HepG2 (cell line): ENCODE data around the gene GRID1. TPM values are rescaled to one million over a fixed set of nuclear protein-coding genes. Genes with fewer than 3 reads are reported as not detected.

Source experiments
- ATAC-seq: fragments of 200-7000 bp; cut with Tn5 transposase; 3 replicates; pipeline ENCODE4 v1.9.1; 2020; ENCODE audit warnings: mild to moderate bottlenecking, moderate library complexity
- BruUV-seq: library from RNA; stranded (reverse); fragments of 400-500 nt; replicated peaks from 2 replicates; lab custom pipeline; 2021; lab: Mats Ljungman, UMichigan
- CTCF ChIA-PET: fragments of 300-600 bp; formaldehyde crosslinking; extraction: SDS; loops from one replicate; lab custom pipeline; 2021; ENCODE audit warnings: low total read pairs, inconsistent platforms, low intra/inter-chr PET ratio; lab: Yijun Ruan, JAX
- POLR2A ChIA-PET: fragments of 350-600 bp; sonication (Branson Sonifier 250); formaldehyde crosslinking; loops from one replicate; lab custom pipeline; 2020; ENCODE audit warnings: antibody characterized with exemption, inconsistent platforms; lab: Yijun Ruan, JAX
- DNase-seq: peaks from one replicate; pipeline ENCODE4 v3.0.0-alpha.2; 2015; ENCODE audit warnings: low spot score
- FAIRE-seq: peaks from 3 replicates; lab custom pipeline; 2011; peaks lifted over from hg19 to GRCh38; lab: Jason Lieb, UNC
- H2AFZ ChIP-seq: one replicate; pipeline ENCODE4 v1.6.1; 2011; ENCODE audit warnings: low read length, inconsistent platforms
- H3K27ac ChIP-seq: fragments of 300-600 bp; 3 replicates; pipeline ENCODE4 v1.8.0; 2011; ENCODE audit warnings: mixed run types, mild to moderate bottlenecking, mixed read lengths, low read length, inconsistent platforms; ENCODE audit not compliant: insufficient read depth; ENCODE audit errors: extremely low read length
- H3K27me3 ChIP-seq, 2 experiments: fragments of 200-600 bp in 1 of 2; 2 replicates in 1 of 2; 3 replicates in 1 of 2; pipeline versions ENCODE4 v1.6.0 to v1.8.0; 2011; ENCODE audit warnings: low read length in 2 of 2, mild to moderate bottlenecking in 2 of 2, moderate library complexity in 2 of 2, inconsistent platforms in 1 of 2; ENCODE audit not compliant: insufficient read depth in 2 of 2, control insufficient read depth in 1 of 2
- H3K36me3 ChIP-seq, 2 experiments: fragments of 200-600 bp in 1 of 2; replicated peaks in 1 of 2; 2 replicates in 1 of 2; 3 replicates in 1 of 2; pipeline versions ENCODE4 v1.5.1 to v1.8.0; 2011; ENCODE audit warnings: low read length in 2 of 2, inconsistent platforms in 1 of 2; ENCODE audit not compliant: insufficient read depth in 2 of 2, control insufficient read depth in 1 of 2
- H3K4me1 ChIP-seq: 2 replicates; pipeline ENCODE4 v1.5.1; 2012; ENCODE audit warnings: low read length, inconsistent platforms; ENCODE audit not compliant: insufficient read depth
- H3K4me2 ChIP-seq: 2 replicates; pipeline ENCODE4 v1.6.0; 2011; ENCODE audit warnings: low read depth, low read length, inconsistent platforms
- H3K4me3 ChIP-seq, 3 experiments: fragments of 200-600 bp in 1 of 3; sonication (generic), shearing (Covaris generic) in 1 of 3; replicated peaks in 1 of 3; 2 replicates each; pipeline ENCODE4 v1.5.1; 2011 to 2016; ENCODE audit warnings: low read length in 3 of 3, inconsistent platforms in 2 of 3, low read depth in 2 of 3, mild to moderate bottlenecking in 2 of 3, control low read depth in 1 of 3, mixed read lengths in 1 of 3; ENCODE audit not compliant: insufficient read depth in 1 of 3
- H3K79me2 ChIP-seq: one replicate; pipeline ENCODE4 v1.6.1; 2011; ENCODE audit warnings: low read length, inconsistent platforms; ENCODE audit not compliant: insufficient read depth
- H3K9ac ChIP-seq: 2 replicates; pipeline ENCODE4 v1.6.0; 2011; ENCODE audit warnings: mild to moderate bottlenecking, low read depth, low read length, inconsistent platforms; ENCODE audit not compliant: insufficient read depth
- H3K9me3 ChIP-seq: 2 replicates; pipeline ENCODE4 v1.5.1; 2012; ENCODE audit warnings: mild to moderate bottlenecking, low read length
- H4K20me1 ChIP-seq: 2 replicates; pipeline ENCODE4 v1.6.0; 2011; ENCODE audit warnings: inconsistent platforms, mild to moderate bottlenecking, low read length, moderate library complexity; ENCODE audit not compliant: insufficient read depth
- ATF4 ChIP-seq, 2 experiments: fragments of 450-650 bp in 1 of 2; sonication (generic) in 1 of 2; formaldehyde crosslinking; IDR thresholded peaks; 2 replicates each; pipeline versions ENCODE4 v1.5.0 to v1.8.0; 2020 to 2022; ENCODE audit warnings: mild to moderate bottlenecking in 1 of 2, missing genetic modification reagents in 1 of 2
- ATRX ChIP-seq: sonication (generic); formaldehyde crosslinking; IDR thresholded peaks from 2 replicates; pipeline ENCODE4 v1.4.0; 2020; ENCODE audit warnings: missing genetic modification reagents, borderline replicate concordance
- CBX5 ChIP-seq: sonication (generic); formaldehyde crosslinking; IDR thresholded peaks from 2 replicates; pipeline ENCODE4 v1.4.0; 2020; ENCODE audit warnings: missing genetic modification reagents, borderline replicate concordance
- CC2D1A ChIP-seq: sonication (generic); formaldehyde crosslinking; IDR thresholded peaks from 2 replicates; pipeline ENCODE4 v1.8.1; 2023; ENCODE audit warnings: mild to moderate bottlenecking, missing genetic modification reagents
- E2F1 ChIP-seq: sonication (generic); formaldehyde crosslinking; IDR thresholded peaks from 2 replicates; pipeline ENCODE4 v1.5.0; 2020; ENCODE audit warnings: missing genetic modification reagents
- E2F5 ChIP-seq: sonication (generic); formaldehyde crosslinking; conservative IDR thresholded peaks from 2 replicates; pipeline ENCODE4 v1.4.0; 2020; ENCODE audit warnings: missing genetic modification reagents
- NR2C2 ChIP-seq: sonication (generic); formaldehyde crosslinking; IDR thresholded peaks from 2 replicates; pipeline ENCODE4 v1.4.0; 2020; ENCODE audit warnings: missing genetic modification reagents, mild to moderate bottlenecking, moderate library complexity, borderline replicate concordance
- PAWR ChIP-seq: sonication (generic); formaldehyde crosslinking; IDR thresholded peaks from 2 replicates; pipeline ENCODE4 v1.4.0; 2020; ENCODE audit warnings: missing genetic modification reagents, mild to moderate bottlenecking, borderline replicate concordance
- POLR2G ChIP-seq: fragments of 200-400 bp; formaldehyde crosslinking; IDR thresholded peaks from 2 replicates; pipeline ENCODE4 v1.6.1; 2018; ENCODE audit warnings: mild to moderate bottlenecking, low read depth, low read length, moderate library complexity
- SOX6 ChIP-seq, 2 experiments: fragments of 450-650 bp in 1 of 2; sonication (generic) in 1 of 2; formaldehyde crosslinking in 1 of 2; IDR thresholded peaks; 2 replicates each; pipeline versions ENCODE4 v1.4.0 to v1.6.1; 2017 to 2020; ENCODE audit warnings: antibody characterized with exemption in 1 of 2, mild to moderate bottlenecking in 1 of 2, missing genetic modification reagents in 1 of 2
- TERF1 ChIP-seq: sonication (generic); formaldehyde crosslinking; IDR thresholded peaks from 2 replicates; pipeline ENCODE4 v1.8.0; 2022; ENCODE audit warnings: mild to moderate bottlenecking, missing genetic modification reagents, moderate library complexity
- ZBTB1 ChIP-seq: sonication (generic); formaldehyde crosslinking; IDR thresholded peaks from 2 replicates; pipeline ENCODE4 v1.4.0; 2020; ENCODE audit warnings: missing genetic modification reagents, borderline replicate concordance
- ZBTB46 ChIP-seq: sonication (generic); formaldehyde crosslinking; IDR thresholded peaks from 2 replicates; pipeline ENCODE4 v1.4.0; 2020; ENCODE audit warnings: mild to moderate bottlenecking, missing genetic modification reagents, borderline replicate concordance
- ZFP90 ChIP-seq: sonication (generic); formaldehyde crosslinking; IDR thresholded peaks from 2 replicates; pipeline ENCODE4 v1.8.0; 2022; ENCODE audit warnings: missing genetic modification reagents, mild to moderate bottlenecking, inconsistent platforms, borderline replicate concordance
- ZNF430 ChIP-seq: sonication (generic); formaldehyde crosslinking; IDR thresholded peaks from 2 replicates; pipeline ENCODE4 v1.9.0; 2021; ENCODE audit warnings: mild to moderate bottlenecking, missing genetic modification reagents
- ZNF530 ChIP-seq: sonication (generic); formaldehyde crosslinking; IDR thresholded peaks from 2 replicates; pipeline ENCODE4 v1.5.0; 2020; ENCODE audit warnings: low read depth, mild to moderate bottlenecking, missing genetic modification reagents
- ZUFSP ChIP-seq: sonication (generic); formaldehyde crosslinking; IDR thresholded peaks from 2 replicates; pipeline ENCODE4 v1.9.0; 2021; ENCODE audit warnings: missing genetic modification reagents, mild to moderate bottlenecking, borderline replicate concordance
- in situ Hi-C: cut with HindIII; loops from 2 replicates; pipeline ENCODE4 v1.10.0; 2017; ENCODE audit warnings: low pct_unique_long_range_greater_than_20kb; ENCODE audit not compliant: extremely low pct_ligation_motif_present
- intact Hi-C: fragments of 100-400 bp; cut with micrococcal nuclease; formaldehyde crosslinking; loops from one replicate; pipeline ENCODE4 v1.10.0; 2022; ENCODE audit not compliant: unreplicated experiment
- polyA plus RNA-seq, 8 experiments: library from polyadenylated mRNA; depleted of rRNA in 3 of 8; stranded (reverse) in 7 of 8; unstranded in 1 of 8; fragments of >200 nt; fragmentation: Illumina TruSeq in 4 of 8; extraction: Trizol in 4 of 8; gene quantifications; 2 replicates each; pipeline versions ENCODE4 v1.2.1 to v1.2.3, GENCODE V29; 2011 to 2016; ENCODE audit warnings: low read depth in 4 of 8, missing spikeins in 1 of 8, mixed read lengths in 1 of 8; ENCODE audit not compliant: insufficient read depth in 1 of 8
- total RNA-seq, 5 experiments: library from RNA; depleted of rRNA; stranded (reverse); fragments of >200 nt; fragmentation: Illumina TruSeq; extraction: Trizol; gene quantifications; 2 replicates each; pipeline ENCODE4 v1.2.3, GENCODE V29; 2016; ENCODE audit warnings: low read depth in 1 of 5

GRID1 gene
- total and polyA plus RNA-seq, 2 of the 13 experiments (the other 11 are each of a cell fraction or from before 2014, with no cell fraction given), result 0.05 TPM; not detected in 1

GRCh38 chr10:86254081-86254480, 112.5 kb downstream of the GRID1 start:
- in situ Hi-C loops, result no loop called here
- no peak overlapping the region for H3K4me2 ChIP-seq
- peaks cover 0 to 6% of the 10 kb centered on the region in 2 experiments; a peak in 1 of 5 replicates for H3K27me3 ChIP-seq
- no peak overlapping the region for H3K4me3 ChIP-seq
- no peak overlapping the region for H3K9ac ChIP-seq
- POLR2A ChIA-PET, result no interaction called here
- FAIRE-seq, result no peak
- BruUV-seq, result no TSS peak
- no peaks in the 10 kb centered on the region for H3K36me3 ChIP-seq
- CTCF ChIA-PET, result no interaction called here
- ATAC-seq, result no peak
- H3K9me3 ChIP-seq, result no peaks in the 10 kb centered on the region
- H3K4me1 ChIP-seq, result no peaks in the 10 kb centered on the region
- intact Hi-C loops, result no loop called here
- DNase-seq, result no peak
- H3K27ac ChIP-seq, result no peak overlapping the region
- no peaks in the 10 kb centered on the region for H3K79me2 ChIP-seq
- no peaks in the 10 kb centered on the region for H4K20me1 ChIP-seq
- no peak overlapping the region for H2AFZ ChIP-seq
- TF ChIP-seq CC2D1A (CRISPR knock-in tag) (no peak), POLR2G (no peak), ATF4 (CRISPR knock-in tag; IDR thresholded peaks at IDR 0.05) (no peak), ATRX (no peak), E2F1 (CRISPR knock-in tag) (no peak), ZBTB46 (no peak), PAWR (no peak), NR2C2 (CRISPR knock-in tag) (no peak), SOX6 (IDR thresholded peaks at IDR 0.05) (no peak), SOX6 (CRISPR knock-in tag; IDR thresholded peaks at IDR 0.05) (no peak), ZUFSP (CRISPR knock-in tag) (no peak), ZFP90 (no peak), ZNF430 (CRISPR knock-in tag) (no peak), CBX5 (CRISPR knock-in tag) (no peak), E2F5 (no peak), ZBTB1 (CRISPR knock-in tag) (no peak), ZNF530 (CRISPR knock-in tag) (no peak), TERF1 (no peak)
